Fibroblast of lung (primary cell): Measurements from ENCODE around the gene SYP. TPM values are rescaled to one million over a fixed set of nuclear protein-coding genes. Genes with fewer than 3 reads are reported as not detected.
"Not testable (repeated sequence)": the region's sequence is repeated elsewhere in the genome, so short reads cannot be mapped to it uniquely, and the experiment has no call there.

ENCODE experiments used
- DNase-seq, 2 donors: peaks; one replicate each; pipeline versions ENCODE4 v3.0.0 to v3.0.0-alpha.2; 2010; ENCODE audit warnings: low read depth in 2 of 2
- H2AFZ ChIP-seq: 2 replicates; pipeline ENCODE4 v1.5.1; 2012; ENCODE audit warnings: low read length, control low read depth, inconsistent platforms
- H3K27ac ChIP-seq: 2 replicates; pipeline ENCODE4 v1.5.1; 2011; ENCODE audit warnings: low read length, control low read depth; ENCODE audit not compliant: insufficient read depth
- H3K27me3 ChIP-seq: 2 replicates; pipeline ENCODE4 v1.5.1; 2011; ENCODE audit warnings: mild to moderate bottlenecking, low read length; ENCODE audit not compliant: control insufficient read depth, insufficient read depth
- H3K36me3 ChIP-seq: 2 replicates; pipeline ENCODE4 v1.5.1; 2011; ENCODE audit warnings: low read length; ENCODE audit not compliant: control insufficient read depth, insufficient read depth
- H3K4me1 ChIP-seq: 2 replicates; pipeline ENCODE4 v1.5.1; 2011; ENCODE audit warnings: low read length; ENCODE audit not compliant: control insufficient read depth, insufficient read depth; ENCODE audit errors: extremely low read depth
- H3K4me2 ChIP-seq: 2 replicates; pipeline ENCODE4 v1.5.1; 2011; ENCODE audit warnings: low read length, control low read depth; ENCODE audit not compliant: insufficient read depth; ENCODE audit errors: extremely low read depth
- H3K4me3 ChIP-seq, 4 experiments: fragments of 200-600 bp in 1 of 4; sonication (generic) in 1 of 4; replicated peaks in 1 of 4; 2 replicates each; pipeline ENCODE4 v1.5.1; 2011 to 2016; ENCODE audit warnings: low read length in 4 of 4, low read depth in 3 of 4, mild to moderate bottlenecking in 3 of 4, control low read depth in 2 of 4, inconsistent platforms in 1 of 4, mixed read lengths in 1 of 4; ENCODE audit not compliant: insufficient read depth in 1 of 4; ENCODE audit errors: control extremely low read depth in 1 of 4
- H3K79me2 ChIP-seq: 2 replicates; pipeline ENCODE4 v1.5.1; 2012; ENCODE audit warnings: mild to moderate bottlenecking, low read length, inconsistent platforms; ENCODE audit not compliant: control insufficient read depth, insufficient read depth
- H3K9ac ChIP-seq: 2 replicates; pipeline ENCODE4 v1.5.1; 2011; ENCODE audit warnings: mild to moderate bottlenecking, low read length, control low read depth; ENCODE audit not compliant: insufficient read depth
- H3K9me3 ChIP-seq: 2 replicates; pipeline ENCODE4 v1.5.1; 2012; ENCODE audit warnings: low read depth, low read length; ENCODE audit not compliant: control insufficient read depth, insufficient read depth
- H4K20me1 ChIP-seq: 2 replicates; pipeline ENCODE4 v1.5.1; 2011; ENCODE audit warnings: low read length; ENCODE audit not compliant: control insufficient read depth, insufficient read depth; ENCODE audit errors: extremely low read depth
- EZH2 ChIP-seq: IDR thresholded peaks from 2 replicates; pipeline ENCODE4 v1.5.1; 2012; ENCODE audit warnings: low read length, control low read depth, mild to moderate bottlenecking; ENCODE audit errors: missing control alignments
- polyA plus RNA-seq, 2 donors: library from polyadenylated mRNA; depleted of rRNA in 1 of 2; stranded (reverse) in 1 of 2; unstranded in 1 of 2; fragments of >200 nt; gene quantifications; 2 replicates each; pipeline ENCODE4 v1.2.1, GENCODE V29; 2011 to 2012; ENCODE audit warnings: missing spikeins in 1 of 2
- total RNA-seq: library from RNA; depleted of rRNA; stranded (reverse); fragments of >200 nt; gene quantifications from 2 replicates; pipeline ENCODE4 v1.2.1, GENCODE V29; 2014
- TF ChIP-seq, protein P1 (sequence below), 2 donors: IDR thresholded peaks in 1 of 2; conservative IDR thresholded peaks in 1 of 2; 1 replicate in 1 of 2; 2 replicates in 1 of 2; pipeline ENCODE4 v1.5.1; 2011 to 2012; ENCODE audit warnings: low read length in 2 of 2, control low read depth in 1 of 2, inconsistent platforms in 1 of 2, low read depth in 1 of 2, mild to moderate bottlenecking in 1 of 2

SYP gene
- total and polyA plus RNA-seq, 2 donors (not counting 1 experiment from before 2014, with no cell fraction given), result 0.08 to 0.17 TPM

DNA sequence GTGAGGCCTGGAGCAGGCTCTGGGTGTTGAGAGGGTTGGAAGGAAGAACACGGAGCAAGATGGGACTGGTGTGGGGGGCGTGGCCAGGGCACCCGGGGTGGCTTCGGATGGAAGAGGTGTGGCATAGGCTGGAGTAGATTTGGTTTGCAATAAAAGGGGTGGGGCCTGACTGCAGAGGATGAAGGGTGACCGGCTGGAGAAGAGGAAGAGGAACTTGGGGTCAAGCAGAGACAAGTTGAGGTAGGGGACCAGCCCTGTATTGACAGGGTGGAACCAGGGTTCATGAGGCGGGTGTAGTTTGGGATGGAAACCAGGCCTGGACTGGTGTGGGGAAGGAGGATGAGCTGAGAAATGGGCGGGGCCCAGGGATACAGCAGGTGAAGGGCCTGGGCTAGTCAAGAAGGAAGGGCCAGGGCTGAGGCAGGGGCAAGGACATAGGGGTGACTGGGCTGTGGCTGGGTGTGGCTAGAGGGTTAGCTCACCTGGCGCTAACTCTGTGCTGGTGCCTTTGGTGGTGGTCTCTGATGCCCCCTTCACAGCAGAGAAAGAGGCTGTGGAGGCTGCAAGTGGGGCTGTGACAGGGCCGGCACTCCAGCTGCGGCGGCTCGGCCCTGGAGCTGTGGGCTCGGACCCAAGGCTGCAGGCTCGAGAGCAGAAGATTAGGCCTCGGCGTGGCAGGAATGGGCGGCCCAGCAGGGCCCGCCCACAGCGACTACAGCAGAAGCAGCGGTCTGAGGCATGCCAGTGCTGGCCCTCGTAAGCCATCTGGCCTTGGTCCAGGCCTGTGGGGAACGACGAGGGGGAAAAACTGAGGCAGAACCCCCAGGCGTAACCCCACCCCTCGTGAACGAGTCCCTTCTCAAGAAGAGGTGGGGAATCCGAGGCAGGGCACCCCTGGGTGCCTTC is 23.3 kb downstream of the SYP start:
- peaks cover 2% of the 10 kb centered on the region for H3K4me1 ChIP-seq
- peaks cover 15% of the 10 kb centered on the region for H3K79me2 ChIP-seq
- H2AFZ ChIP-seq, result no peak overlapping the region
- H3K36me3 ChIP-seq, result peaks cover 2% of the 10 kb centered on the region
- no peak overlapping the region for H3K4me3 ChIP-seq
- H3K27ac ChIP-seq, result no peak overlapping the region
- no peaks in the 10 kb centered on the region for H4K20me1 ChIP-seq
- TF ChIP-seq EZH2, result no peak
- TF ChIP-seq, protein P1, sequence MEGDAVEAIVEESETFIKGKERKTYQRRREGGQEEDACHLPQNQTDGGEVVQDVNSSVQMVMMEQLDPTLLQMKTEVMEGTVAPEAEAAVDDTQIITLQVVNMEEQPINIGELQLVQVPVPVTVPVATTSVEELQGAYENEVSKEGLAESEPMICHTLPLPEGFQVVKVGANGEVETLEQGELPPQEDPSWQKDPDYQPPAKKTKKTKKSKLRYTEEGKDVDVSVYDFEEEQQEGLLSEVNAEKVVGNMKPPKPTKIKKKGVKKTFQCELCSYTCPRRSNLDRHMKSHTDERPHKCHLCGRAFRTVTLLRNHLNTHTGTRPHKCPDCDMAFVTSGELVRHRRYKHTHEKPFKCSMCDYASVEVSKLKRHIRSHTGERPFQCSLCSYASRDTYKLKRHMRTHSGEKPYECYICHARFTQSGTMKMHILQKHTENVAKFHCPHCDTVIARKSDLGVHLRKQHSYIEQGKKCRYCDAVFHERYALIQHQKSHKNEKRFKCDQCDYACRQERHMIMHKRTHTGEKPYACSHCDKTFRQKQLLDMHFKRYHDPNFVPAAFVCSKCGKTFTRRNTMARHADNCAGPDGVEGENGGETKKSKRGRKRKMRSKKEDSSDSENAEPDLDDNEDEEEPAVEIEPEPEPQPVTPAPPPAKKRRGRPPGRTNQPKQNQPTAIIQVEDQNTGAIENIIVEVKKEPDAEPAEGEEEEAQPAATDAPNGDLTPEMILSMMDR (conservative IDR thresholded peaks at IDR 0.05 in 1 of 2, IDR thresholded peaks at IDR 0.05 in 1 of 2; ENCODE audit: low read depth in 1 of 2, low read length in 2 of 2), result no peak
- DNase-seq, result no peak
- H3K9me3 ChIP-seq, result no peaks in the 10 kb centered on the region
- no peak overlapping the region for H3K9ac ChIP-seq
- H3K4me2 ChIP-seq, result no peak overlapping the region
- no peaks in the 10 kb centered on the region for H3K27me3 ChIP-seq

DNA sequence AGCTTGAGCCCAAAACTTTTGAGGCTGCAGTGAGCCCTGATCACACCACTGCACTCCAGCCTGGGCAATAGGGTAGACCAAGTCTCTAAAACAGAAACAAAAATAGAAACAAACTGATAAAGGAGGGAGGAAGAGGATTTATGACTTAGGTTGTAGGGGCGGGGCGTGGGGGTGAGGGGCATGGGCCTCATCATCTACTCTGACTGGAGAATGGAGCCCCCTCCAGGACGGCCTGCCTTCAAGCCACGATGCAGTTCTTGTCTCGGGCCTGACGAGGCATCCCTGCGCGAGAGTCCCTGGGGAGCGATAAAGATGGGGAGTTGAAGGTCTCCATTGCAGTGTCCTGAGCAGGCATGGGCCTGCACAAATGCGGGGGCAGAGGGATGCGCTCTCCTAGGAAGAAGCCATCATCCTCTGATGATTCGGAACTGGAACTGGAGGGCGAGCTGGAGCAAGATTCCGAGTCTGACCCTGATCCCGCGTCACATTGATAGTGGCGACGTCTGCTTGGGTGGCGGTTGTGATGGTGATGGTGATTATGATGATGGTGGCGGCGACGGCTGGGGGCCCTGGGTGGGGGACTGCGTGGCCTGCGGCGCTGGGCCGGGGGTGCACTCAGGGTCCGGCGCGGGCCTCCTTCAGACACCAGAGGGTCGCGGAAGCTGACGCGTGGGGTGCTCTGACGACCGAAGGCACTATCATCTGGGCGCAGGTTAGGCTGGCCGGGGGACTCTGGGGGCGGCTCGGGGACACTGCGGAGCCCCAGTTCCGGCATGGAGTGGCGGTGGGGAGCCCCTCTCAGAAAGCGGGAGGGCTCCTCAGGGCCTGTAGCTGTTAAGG is 24.3 kb downstream of the SYP start:
- no peak for DNase-seq
- Histone ChIP-seq H3K27me3 (no peaks in the 10 kb centered on the region), H3K79me2 (peaks cover 15% of the 10 kb centered on the region), H3K4me1 (peaks cover 2% of the 10 kb centered on the region), H3K27ac (no peak overlapping the region), H4K20me1 (no peaks in the 10 kb centered on the region), H3K4me2 (no peak overlapping the region), H3K9me3 (no peaks in the 10 kb centered on the region), H3K36me3 (peaks cover 2% of the 10 kb centered on the region), H3K4me3 (no peak overlapping the region), H2AFZ (no peak overlapping the region), H3K9ac (no peak overlapping the region)
- TF ChIP-seq, protein P1 (conservative IDR thresholded peaks at IDR 0.05 in 1 of 2, IDR thresholded peaks at IDR 0.05 in 1 of 2; ENCODE audit: low read depth in 1 of 2, low read length in 2 of 2), result no peak
- no peak for TF ChIP-seq EZH2

DNA sequence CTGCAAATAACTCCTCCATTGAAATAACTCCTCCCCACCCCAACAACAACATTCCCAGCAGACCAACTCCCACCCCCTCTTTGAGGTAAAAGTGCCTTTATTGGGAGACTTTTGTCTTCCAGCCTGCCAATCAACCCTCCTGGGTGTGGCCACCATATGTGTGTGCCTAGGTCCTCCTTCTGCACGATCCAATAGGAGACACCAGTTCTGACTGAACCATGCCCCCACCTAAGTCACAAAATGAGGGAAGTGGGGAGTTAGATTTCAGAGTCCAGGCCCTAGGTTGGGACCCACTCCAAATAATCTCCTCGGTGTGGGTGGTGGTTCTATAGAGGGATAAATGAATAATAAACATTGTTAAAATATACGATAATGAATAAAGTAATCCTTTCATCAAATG is 25.3 kb downstream of the SYP start:
- Histone ChIP-seq H3K36me3 (peaks cover 2% of the 10 kb centered on the region), H4K20me1 (no peaks in the 10 kb centered on the region), H3K4me2 (no peak overlapping the region), H3K4me1 (peaks cover 2% of the 10 kb centered on the region), H3K9ac (no peak overlapping the region), H2AFZ (no peak overlapping the region), H3K79me2 (peaks cover 15% of the 10 kb centered on the region), H3K9me3 (no peaks in the 10 kb centered on the region), H3K4me3 (no peak overlapping the region), H3K27me3 (no peaks in the 10 kb centered on the region), H3K27ac (no peak overlapping the region)
- TF ChIP-seq EZH2, result no peak
- TF ChIP-seq, protein P1 (conservative IDR thresholded peaks at IDR 0.05 in 1 of 2, IDR thresholded peaks at IDR 0.05 in 1 of 2; ENCODE audit: low read depth in 1 of 2, low read length in 2 of 2), result no peak
- no peak for DNase-seq

GRCh38 chrX:49173544-49173943 is 26.4 kb downstream of the SYP start:
- not testable (repeated sequence) for H3K27ac ChIP-seq, H3K27me3 ChIP-seq, H3K9me3 ChIP-seq, H3K4me1 ChIP-seq, H3K9ac ChIP-seq, H4K20me1 ChIP-seq, H3K36me3 ChIP-seq, DNase-seq, H2AFZ ChIP-seq
- peak overlapping the region; percentile 79 for H3K4me2 ChIP-seq
- H3K4me3 ChIP-seq, result peak overlapping the region in 2 of 4 experiments; percentile 54 to 68
- peaks cover 15% of the 10 kb centered on the region for H3K79me2 ChIP-seq
